ENCODE measurements around the gene MAPK8IP3. TPM values are rescaled to one million over a fixed set of nuclear protein-coding genes. Genes with fewer than 3 reads are reported as not detected.
"Not testable (repeated sequence)": the region's sequence is repeated elsewhere in the genome, so short reads cannot be mapped to it uniquely, and the experiment has no call there.

Gene MAPK8IP3
- total RNA-seq, 1 experiment from 2014 or later = 41.1 TPM

- Histone ChIP-seq H3K9me3 (ENCODE audit: low read length) (no peaks in the 10 kb centered on the region), H3K27ac (ENCODE audit: low read length) (no peak overlapping the region), H3K9me2 (replicated peaks; ENCODE audit: low read length) (no peaks in the 10 kb centered on the region), H3K27me3 (ENCODE audit: low read length) (no peaks in the 10 kb centered on the region), H3K9ac (ENCODE audit: low read length) (no peak overlapping the region), H4K20me1 (ENCODE audit: low read length) (peaks cover 8% of the 10 kb centered on the region), H2AFZ (ENCODE audit: low read length) (no peak overlapping the region), H3K79me2 (ENCODE audit: low read length) (peaks cover 77% of the 10 kb centered on the region), H3K36me3 (ENCODE audit: low read depth, low read length) (no peaks in the 10 kb centered on the region), H3K4me3 (ENCODE audit: low read length) (no peak overlapping the region), H3K4me2 (ENCODE audit: low read length) (no peak overlapping the region), H3K4me1 (ENCODE audit: insufficient read depth, low read length) (peaks cover 13% of the 10 kb centered on the region), H3F3A (ENCODE audit: low read length, unreplicated experiment) (peaks cover 4% of the 10 kb centered on the region)
- ATAC-seq (no peak), DNase-seq (no peak)
- ChIA-PET POLR2A (ENCODE audit: unreplicated experiment) (no interaction called here), CTCF (no interaction called here)
- BruUV-seq (replicated peaks) = no TSS peak
- intact Hi-C loops (cut with micrococcal nuclease) = no loop called here
- no peak for TF ChIP-seq CTCF (conservative IDR thresholded peaks at IDR 0.05; ENCODE audit: low read depth, low read length)
- no peak for TF ChIP-seq EZH2phosphoT487 (IDR thresholded peaks at IDR 0.05; ENCODE audit: borderline replicate concordance, low read length)
- no peak for TF ChIP-seq EZH2 (IDR thresholded peaks at IDR 0.05; ENCODE audit: low read length, unreplicated experiment)
These were observed 7.3 kb downstream of the MAPK8IP3 start for GRCh38 chr16:1713331-1713730.

GRCh38 chr16:1713933-1714332 lies 7.9 kb downstream of the MAPK8IP3 start:
- intact Hi-C loops (cut with micrococcal nuclease) = no loop called here
- Histone ChIP-seq H3K36me3 (ENCODE audit: low read depth, low read length) (no peaks in the 10 kb centered on the region), H3K9me3 (ENCODE audit: low read length) (no peaks in the 10 kb centered on the region), H2AFZ (ENCODE audit: low read length) (no peak overlapping the region), H3K4me1 (ENCODE audit: insufficient read depth, low read length) (peaks cover 8% of the 10 kb centered on the region), H3K4me2 (ENCODE audit: low read length) (no peak overlapping the region), H3K27ac (ENCODE audit: low read length) (no peak overlapping the region), H3K9me2 (replicated peaks; ENCODE audit: low read length) (no peaks in the 10 kb centered on the region), H3K4me3 (ENCODE audit: low read length) (no peak overlapping the region), H3K27me3 (ENCODE audit: low read length) (no peaks in the 10 kb centered on the region), H3K9ac (ENCODE audit: low read length) (no peak overlapping the region), H3K79me2 (ENCODE audit: low read length) (peaks cover 75% of the 10 kb centered on the region), H3F3A (ENCODE audit: low read length, unreplicated experiment) (peaks cover 4% of the 10 kb centered on the region), H4K20me1 (ENCODE audit: low read length) (peaks cover 5% of the 10 kb centered on the region; the same call in 1 of the 2 replicates)
- TF ChIP-seq EZH2phosphoT487 (IDR thresholded peaks at IDR 0.05; ENCODE audit: borderline replicate concordance, low read length) (no peak), CTCF (conservative IDR thresholded peaks at IDR 0.05; ENCODE audit: low read depth, low read length) (no peak), EZH2 (IDR thresholded peaks at IDR 0.05; ENCODE audit: low read length, unreplicated experiment) (no peak)
- ATAC-seq = no peak
- ChIA-PET POLR2A (ENCODE audit: unreplicated experiment) (no interaction called here), CTCF (no interaction called here)
- no peak for DNase-seq
- no TSS peak for BruUV-seq (replicated peaks)

- Histone ChIP-seq H3K4me1 (ENCODE audit: insufficient read depth, low read length) (no peaks in the 10 kb centered on the region), H3K36me3 (ENCODE audit: low read depth, low read length) (no peaks in the 10 kb centered on the region), H3K79me2 (ENCODE audit: low read length) (peaks cover 68% of the 10 kb centered on the region), H2AFZ (ENCODE audit: low read length) (no peak overlapping the region), H3K4me3 (ENCODE audit: low read length) (no peak overlapping the region), H3K4me2 (ENCODE audit: low read length) (no peak overlapping the region), H3K27me3 (ENCODE audit: low read length) (no peaks in the 10 kb centered on the region), H3K27ac (ENCODE audit: low read length) (no peak overlapping the region), H3K9me2 (replicated peaks; ENCODE audit: low read length) (no peaks in the 10 kb centered on the region), H3K9ac (ENCODE audit: low read length) (no peak overlapping the region), H4K20me1 (ENCODE audit: low read length) (no peaks in the 10 kb centered on the region), H3K9me3 (ENCODE audit: low read length) (no peaks in the 10 kb centered on the region), H3F3A (ENCODE audit: low read length, unreplicated experiment) (no peaks in the 10 kb centered on the region)
- CTCF ChIA-PET = no interaction called here
- POLR2A ChIA-PET (ENCODE audit: unreplicated experiment) = no interaction called here
- no peak for DNase-seq
- no TSS peak for BruUV-seq (replicated peaks)
- intact Hi-C loops (cut with micrococcal nuclease) = no loop called here
- no peak for ATAC-seq
- TF ChIP-seq EZH2 (IDR thresholded peaks at IDR 0.05; ENCODE audit: low read length, unreplicated experiment) (no peak), CTCF (conservative IDR thresholded peaks at IDR 0.05; ENCODE audit: low read depth, low read length) (no peak)
These were observed 9.2 kb downstream of the MAPK8IP3 start for GRCh38 chr16:1715220-1715619.

GRCh38 chr16:1718236-1718635 lies 12.2 kb downstream of the MAPK8IP3 start:
- H2AFZ ChIP-seq (ENCODE audit: low read length); H3K9me3 ChIP-seq (ENCODE audit: low read length); POLR2A ChIA-PET (ENCODE audit: unreplicated experiment); H3K27ac ChIP-seq (ENCODE audit: low read length); ATAC-seq; DNase-seq; H3K36me3 ChIP-seq (ENCODE audit: low read depth, low read length); H3K9ac ChIP-seq (ENCODE audit: low read length); H3K4me3 ChIP-seq (ENCODE audit: low read length); intact Hi-C loops (cut with micrococcal nuclease); H3K4me2 ChIP-seq (ENCODE audit: low read length); CTCF ChIA-PET; H3K27me3 ChIP-seq (ENCODE audit: low read length); H3K9me2 ChIP-seq (replicated peaks; ENCODE audit: low read length); BruUV-seq (replicated peaks); H4K20me1 ChIP-seq (ENCODE audit: low read length); H3F3A ChIP-seq (ENCODE audit: low read length, unreplicated experiment): not testable (repeated sequence)
- peaks cover 49% of the 10 kb centered on the region for H3K79me2 ChIP-seq (ENCODE audit: low read length)
- peaks cover 12% of the 10 kb centered on the region; the same call in 1 of the 2 replicates for H3K4me1 ChIP-seq (ENCODE audit: insufficient read depth, low read length)
